ENCODE measurements around the gene MTA2. TPM values are rescaled to one million over a fixed set of nuclear protein-coding genes. Genes with fewer than 3 reads are reported as not detected.
A peak's percentile ranks its signal among the peaks of the same experiment; 100 is the strongest.

Gene MTA2
- total RNA-seq, 1 donor from 2014 or later = 136 TPM

DNA sequence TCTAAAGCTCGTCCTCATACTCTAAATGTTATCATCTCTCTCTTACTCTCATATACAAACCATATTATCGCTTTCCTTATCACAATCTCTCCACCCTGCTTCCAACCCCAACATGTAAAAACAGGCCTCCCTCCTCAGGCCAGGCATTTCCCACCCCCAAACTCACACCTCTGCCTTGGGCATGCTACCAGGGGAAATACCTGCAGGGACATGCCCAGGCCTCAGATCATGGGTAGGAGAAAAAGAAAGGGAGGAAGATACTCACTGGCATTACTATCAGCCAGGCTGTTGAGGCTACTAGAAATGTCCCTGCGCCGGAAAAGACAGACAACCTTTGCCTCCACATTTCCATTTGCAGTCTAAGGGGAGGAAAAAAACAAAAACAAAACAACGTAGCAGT is 1.8 kb downstream of the MTA2 start:
- no peak for DNase-seq (ENCODE audit: low read depth)
- H3K36me3 ChIP-seq (ENCODE audit: control insufficient read depth, insufficient read depth, low read length) = peaks cover 5% of the 10 kb centered on the region
- TF ChIP-seq, protein P1, sequence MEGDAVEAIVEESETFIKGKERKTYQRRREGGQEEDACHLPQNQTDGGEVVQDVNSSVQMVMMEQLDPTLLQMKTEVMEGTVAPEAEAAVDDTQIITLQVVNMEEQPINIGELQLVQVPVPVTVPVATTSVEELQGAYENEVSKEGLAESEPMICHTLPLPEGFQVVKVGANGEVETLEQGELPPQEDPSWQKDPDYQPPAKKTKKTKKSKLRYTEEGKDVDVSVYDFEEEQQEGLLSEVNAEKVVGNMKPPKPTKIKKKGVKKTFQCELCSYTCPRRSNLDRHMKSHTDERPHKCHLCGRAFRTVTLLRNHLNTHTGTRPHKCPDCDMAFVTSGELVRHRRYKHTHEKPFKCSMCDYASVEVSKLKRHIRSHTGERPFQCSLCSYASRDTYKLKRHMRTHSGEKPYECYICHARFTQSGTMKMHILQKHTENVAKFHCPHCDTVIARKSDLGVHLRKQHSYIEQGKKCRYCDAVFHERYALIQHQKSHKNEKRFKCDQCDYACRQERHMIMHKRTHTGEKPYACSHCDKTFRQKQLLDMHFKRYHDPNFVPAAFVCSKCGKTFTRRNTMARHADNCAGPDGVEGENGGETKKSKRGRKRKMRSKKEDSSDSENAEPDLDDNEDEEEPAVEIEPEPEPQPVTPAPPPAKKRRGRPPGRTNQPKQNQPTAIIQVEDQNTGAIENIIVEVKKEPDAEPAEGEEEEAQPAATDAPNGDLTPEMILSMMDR (IDR thresholded peaks at IDR 0.05; ENCODE audit: insufficient read depth, low read length, poor library complexity, severe bottlenecking) = no peak
- peak overlapping the region; percentile 84 for H3K4me3 ChIP-seq (ENCODE audit: low read depth, low read length)
- no peaks in the 10 kb centered on the region for H3K27me3 ChIP-seq (ENCODE audit: control insufficient read depth, insufficient read depth, low read length)

DNA sequence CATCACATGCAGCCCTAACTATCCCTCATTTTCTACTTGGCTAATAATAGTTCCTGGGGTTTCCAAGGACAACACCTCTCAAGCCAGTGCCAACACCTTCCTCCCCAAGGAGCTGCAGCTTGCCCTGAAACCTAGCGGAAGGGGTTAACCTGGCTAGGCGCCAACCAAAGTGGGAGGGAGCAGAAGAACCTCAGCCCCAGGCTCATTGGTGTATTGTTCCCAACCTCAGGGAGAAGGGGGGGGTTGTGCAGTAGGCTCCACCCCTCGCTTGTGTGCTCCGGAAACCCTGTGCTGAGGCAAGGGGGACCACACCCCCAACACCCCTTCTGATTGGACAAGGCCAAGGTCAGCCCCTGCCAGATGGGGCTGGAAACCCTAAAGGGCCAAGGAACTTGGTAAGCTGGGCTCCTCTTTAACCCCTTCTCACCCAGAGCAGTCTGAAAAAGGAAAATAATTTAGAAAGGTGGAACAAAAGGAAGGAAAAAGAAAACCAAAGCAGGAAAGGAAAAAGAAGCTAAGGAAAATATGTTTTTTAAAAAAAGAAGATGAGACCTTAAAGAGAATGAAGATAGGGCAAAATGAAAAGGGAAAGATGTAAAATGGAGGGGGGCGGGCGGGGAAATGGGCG is 2.5 kb downstream of the MTA2 start:
- no peaks in the 10 kb centered on the region for H3K27me3 ChIP-seq (ENCODE audit: control insufficient read depth, insufficient read depth, low read length)
- peak; percentile 93 for DNase-seq (ENCODE audit: low read depth)
- TF ChIP-seq, protein P1 (IDR thresholded peaks at IDR 0.05; ENCODE audit: insufficient read depth, low read length, poor library complexity, severe bottlenecking) = no peak
- no peak overlapping the region for H3K4me3 ChIP-seq (ENCODE audit: low read depth, low read length)
- peaks cover 5% of the 10 kb centered on the region for H3K36me3 ChIP-seq (ENCODE audit: control insufficient read depth, insufficient read depth, low read length)

DNA sequence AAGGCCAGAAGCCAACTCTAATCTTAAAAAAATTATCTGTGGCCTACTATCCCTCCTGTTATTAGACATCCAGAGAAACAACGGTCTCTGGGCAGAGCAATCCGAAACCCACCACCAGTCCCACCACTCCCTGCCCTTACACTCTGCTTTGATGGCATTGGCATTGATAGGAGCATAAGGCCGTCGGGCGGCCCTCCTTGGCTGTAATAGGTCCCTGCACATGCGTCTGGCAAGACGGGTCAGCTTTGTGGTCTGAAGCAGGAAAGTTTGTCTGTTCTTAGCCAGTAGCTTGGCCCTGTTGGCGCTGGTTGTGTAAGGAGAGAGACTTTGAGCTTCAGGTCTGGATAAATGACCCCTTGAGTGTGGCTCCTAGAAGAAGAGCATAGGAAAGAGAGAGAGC is 6.5 kb downstream of the MTA2 start:
- DNase-seq (ENCODE audit: low read depth) = no peak
- Histone ChIP-seq H3K4me3 (ENCODE audit: low read depth, low read length) (no peak overlapping the region), H3K36me3 (ENCODE audit: control insufficient read depth, insufficient read depth, low read length) (peaks cover 7% of the 10 kb centered on the region), H3K27me3 (ENCODE audit: control insufficient read depth, insufficient read depth, low read length) (no peaks in the 10 kb centered on the region)
- TF ChIP-seq, protein P1 (IDR thresholded peaks at IDR 0.05; ENCODE audit: insufficient read depth, low read length, poor library complexity, severe bottlenecking) = no peak

DNA sequence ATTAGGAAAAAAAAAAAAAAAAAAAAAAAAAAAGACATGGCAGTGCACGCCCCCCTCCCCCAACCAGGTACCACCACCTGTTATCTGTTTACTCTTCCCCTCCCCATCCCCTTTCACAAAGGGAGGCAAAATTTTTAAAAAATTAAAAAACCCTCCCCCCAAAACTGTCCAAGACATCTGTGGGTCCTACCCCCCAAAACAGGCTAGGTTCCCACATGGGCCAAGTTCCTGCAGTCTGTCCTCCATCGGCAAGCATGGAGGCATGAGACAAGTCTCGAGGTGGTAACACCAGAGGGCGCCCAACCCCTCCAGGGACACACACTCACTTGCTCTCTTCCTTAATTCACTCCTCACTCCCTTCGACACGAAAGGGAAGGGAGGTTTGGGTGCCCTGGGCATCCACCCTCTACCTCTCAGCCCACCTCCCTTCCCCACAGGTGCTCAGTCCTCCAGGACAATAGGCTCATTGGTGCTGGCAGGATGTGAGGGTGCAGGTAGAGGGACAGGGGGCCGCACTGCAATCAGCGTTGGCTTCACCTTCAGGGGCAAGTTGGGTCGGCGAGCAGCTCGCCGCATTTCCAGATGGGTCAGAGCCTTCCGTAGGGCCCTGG is 8.1 kb downstream of the MTA2 start:
- H3K36me3 ChIP-seq (ENCODE audit: control insufficient read depth, insufficient read depth, low read length) = peaks cover 7% of the 10 kb centered on the region
- H3K4me3 ChIP-seq (ENCODE audit: low read depth, low read length) = no peak overlapping the region

DNA sequence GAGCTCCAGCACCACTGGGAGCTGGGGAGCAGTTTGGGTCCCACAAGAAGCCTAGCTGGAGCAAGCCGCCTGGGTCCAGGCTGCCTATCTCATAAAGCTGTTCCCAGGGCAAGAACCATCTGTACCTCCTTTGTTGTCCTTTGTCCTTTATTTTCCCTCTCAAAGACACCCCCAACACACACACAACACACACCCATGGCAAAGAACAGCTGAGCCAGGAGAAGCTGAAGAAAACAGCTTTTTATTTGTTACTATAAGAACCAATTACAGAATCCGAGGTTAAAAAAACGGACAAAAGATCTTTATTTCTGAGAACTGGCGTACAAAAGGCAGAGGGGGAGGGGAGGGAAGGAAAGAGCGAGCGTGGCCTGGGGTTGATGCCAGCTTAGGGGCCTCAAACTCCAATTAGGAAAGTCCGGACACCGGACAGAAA is 8.7 kb downstream of the MTA2 start:
- no peaks in the 10 kb centered on the region for H3K27me3 ChIP-seq (ENCODE audit: control insufficient read depth, insufficient read depth, low read length)
- peaks cover 7% of the 10 kb centered on the region for H3K36me3 ChIP-seq (ENCODE audit: control insufficient read depth, insufficient read depth, low read length)
- TF ChIP-seq, protein P1 (IDR thresholded peaks at IDR 0.05; ENCODE audit: insufficient read depth, low read length, poor library complexity, severe bottlenecking) = no peak
- no peak for DNase-seq (ENCODE audit: low read depth)
- H3K4me3 ChIP-seq (ENCODE audit: low read depth, low read length) = no peak overlapping the region

More for the DNA sequence above, 8.1 kb downstream of the MTA2 start:
- H3K27me3 ChIP-seq (ENCODE audit: control insufficient read depth, insufficient read depth, low read length) = no peaks in the 10 kb centered on the region
- no peak for DNase-seq (ENCODE audit: low read depth)
- TF ChIP-seq, protein P1 (IDR thresholded peaks at IDR 0.05; ENCODE audit: insufficient read depth, low read length, poor library complexity, severe bottlenecking) = peak; percentile 69

All from kidney epithelial cell (primary cell).